Motor neuron (in vitro differentiated cells): ENCODE results near the gene XCL2. TPM values are rescaled to one million over a fixed set of nuclear protein-coding genes. Genes with fewer than 3 reads are reported as not detected.
A peak's percentile ranks its signal among the peaks of the same experiment; 100 is the strongest.

Experiments used
- ATAC-seq, 8 experiments: fragments of 200-7000 bp; cut with Tn5 transposase; replicated peaks in 6 of 8; 2 replicates each; pipeline ENCODE4 v1.8.0; 2021; ENCODE audit warnings: mild to moderate bottlenecking in 8 of 8, moderate library complexity in 8 of 8
- H3K27ac ChIP-seq, 2 donors: fragments of 250-450 bp; sonication (Bioruptor Pico); 2 replicates each; pipeline ENCODE4 v1.9.0; 2021; ENCODE audit warnings: antibody characterized with exemption in 2 of 2, mild to moderate bottlenecking in 2 of 2, moderate library complexity in 1 of 2
- H3K4me1 ChIP-seq, 2 donors: fragments of 250-450 bp; sonication (Bioruptor Pico); replicated peaks in 1 of 2; 2 replicates each; pipeline ENCODE4 v1.6.1; 2021; ENCODE audit warnings: antibody characterized with exemption in 2 of 2, mild to moderate bottlenecking in 2 of 2, moderate library complexity in 1 of 2
- H3K4me3 ChIP-seq, 5 donors: fragments of 250-450 bp; sonication (Bioruptor Pico); 2 replicates each; pipeline ENCODE4 v1.9.0; 2021; ENCODE audit warnings: antibody characterized with exemption in 5 of 5, mild to moderate bottlenecking in 5 of 5, moderate library complexity in 4 of 5
- WGBS, 10 experiments: fragments of 450-650 bp; shearing (Covaris generic); methylation state at CpG; one replicate each; pipeline ENCODE4 v1.0.0; 2022; 5-methylcytosine and 5-hydroxymethylcytosine counted together
- in situ Hi-C, 9 experiments: fragments of 400-800 bp; cut with MboI; loops; one replicate each; pipeline ENCODE4 v1.15.0; 2021; ENCODE audit warnings: low sequenced_read_pairs in 9 of 9, low pct_unique_long_range_greater_than_20kb in 2 of 9; ENCODE audit not compliant: unreplicated experiment in 9 of 9
- total RNA-seq, 8 experiments: library from RNA; unstranded; fragments of 300-600 nt; gene quantifications; 2 replicates each; pipeline versions ENCODE4 v1.2.3 to v1.2.4, GENCODE V29; 2022

Gene XCL2
- total RNA-seq, 8 experiments from 2014 or later, result not detected

- 9 to 93% (median 80%) methylated on average over 1 of the region's 1 CpG; no CpG with 5 or more reads in 1 of the 10 experiments for WGBS, 10 experiments
- ATAC-seq, result no peak
- in situ Hi-C loops, result no loop called here
- Histone ChIP-seq H3K4me3 (no peak overlapping the region), H3K27ac (no peak overlapping the region), H3K4me1 (no peaks in the 10 kb centered on the region)
Measured at GRCh38 chr1:168529518-168529917, 14.3 kb downstream of the XCL2 start.

- in situ Hi-C loops, result no loop called here
- ATAC-seq, result no peak
- 22 to 92% (median 75%) methylated on average over 1 of the region's 1 CpG; no CpG with 5 or more reads in 3 of the 10 experiments for WGBS, 10 experiments
- Histone ChIP-seq H3K27ac (no peak overlapping the region), H3K4me1 (peaks cover 0 to 10% of the 10 kb centered on the region in 2 donors), H3K4me3 (no peak overlapping the region)
Measured at GRCh38 chr1:168521401-168522000, 22.3 kb downstream of the XCL2 start.

- in situ Hi-C loops, result no loop called here
- 7 to 88% (median 61%) methylated on average over 2 to 4 of the region's 4 CpGs; no CpG with 5 or more reads in 1 of the 10 experiments for WGBS, 10 experiments
- no peak for ATAC-seq
- H3K27ac ChIP-seq, result no peak overlapping the region
- H3K4me1 ChIP-seq, result peaks cover 0 to 10% of the 10 kb centered on the region in 2 donors
- no peak overlapping the region for H3K4me3 ChIP-seq
Measured at GRCh38 chr1:168520832-168521231, 23.0 kb downstream of the XCL2 start.

GRCh38 chr1:168520052-168520751 lies 23.6 kb downstream of the XCL2 start:
- no peak overlapping the region for H3K4me3 ChIP-seq
- no peak overlapping the region for H3K27ac ChIP-seq
- in situ Hi-C loops, result no loop called here
- 19 to 80% (median 38%) methylated on average over 1 to 6 of the region's 6 CpGs for WGBS, 10 experiments
- peak in 3 of 8 experiments; percentile 66 to 82 (median 76) for ATAC-seq
- peaks cover 0 to 10% of the 10 kb centered on the region in 2 donors for H3K4me1 ChIP-seq

GRCh38 chr1:168518813-168519212 lies 25.0 kb downstream of the XCL2 start:
- WGBS, 10 experiments, result 0 to 100% (median 67%) methylated on average over 1 of the region's 1 CpG; no CpG with 5 or more reads in 1 of the 10 experiments
- in situ Hi-C loops, result no loop called here
- ATAC-seq, result peak in 2 of 8 experiments; percentile 64 to 80

GRCh38 chr1:168518201-168518689 lies 25.6 kb downstream of the XCL2 start:
- in situ Hi-C loops, result no loop called here
- WGBS, 10 experiments, result 29 to 100% (median 84%) methylated on average over 1 to 4 of the region's 4 CpGs
- ATAC-seq, result no peak
- peaks cover 0 to 10% of the 10 kb centered on the region in 2 donors for H3K4me1 ChIP-seq
- H3K4me3 ChIP-seq, result no peak overlapping the region
- H3K27ac ChIP-seq, result no peak overlapping the region

More at GRCh38 chr1:168518813-168519212, 25.0 kb downstream of the XCL2 start:
- H3K4me1 ChIP-seq, result peaks cover 0 to 10% of the 10 kb centered on the region in 2 donors
- no peak overlapping the region for H3K4me3 ChIP-seq
- no peak overlapping the region for H3K27ac ChIP-seq

- Histone ChIP-seq H3K27ac (no peak overlapping the region), H3K4me3 (no peak overlapping the region), H3K4me1 (no peaks in the 10 kb centered on the region)
- in situ Hi-C loops, result no loop called here
- WGBS, 10 experiments, result 93 to 100% (median 98%) methylated on average over 1 to 2 of the region's 2 CpGs
- no peak for ATAC-seq
Measured at GRCh38 chr1:168514455-168514854, 29.3 kb downstream of the XCL2 start.

- 25 to 100% (median 83%) methylated on average over 1 to 9 of the region's 9 CpGs; no CpG with 5 or more reads in 1 of the 10 experiments for WGBS, 10 experiments
- Histone ChIP-seq H3K27ac (no peak overlapping the region), H3K4me3 (no peak overlapping the region), H3K4me1 (no peaks in the 10 kb centered on the region)
- ATAC-seq, result no peak
- in situ Hi-C loops, result no loop called here
Measured at GRCh38 chr1:168513656-168514404, 30.0 kb downstream of the XCL2 start.

GRCh38 chr1:168512864-168513595 lies 30.8 kb downstream of the XCL2 start:
- ATAC-seq, result no peak
- H3K27ac ChIP-seq, result no peak overlapping the region
- no peaks in the 10 kb centered on the region for H3K4me1 ChIP-seq
- 30 to 100% (median 85%) methylated on average over 1 to 13 of the region's 13 CpGs for WGBS, 10 experiments
- H3K4me3 ChIP-seq, result no peak overlapping the region
- in situ Hi-C loops, result no loop called here

- Histone ChIP-seq H3K4me1 (no peaks in the 10 kb centered on the region), H3K27ac (no peak overlapping the region), H3K4me3 (no peak overlapping the region)
- in situ Hi-C loops, result no loop called here
- 64 to 86% (median 76%) methylated on average over 2 to 13 of the region's 13 CpGs for WGBS, 10 experiments
- no peak for ATAC-seq
Measured at GRCh38 chr1:168509875-168510791, 33.7 kb downstream of the XCL2 start.

GRCh38 chr1:168509210-168509609 lies 34.6 kb downstream of the XCL2 start:
- WGBS, 10 experiments, result 83 to 100% (median 100%) methylated on average over 1 of the region's 1 CpG; no CpG with 5 or more reads in 3 of the 10 experiments
- no peak for ATAC-seq
- H3K4me1 ChIP-seq, result no peaks in the 10 kb centered on the region
- no peak overlapping the region for H3K27ac ChIP-seq
- H3K4me3 ChIP-seq, result no peak overlapping the region
- in situ Hi-C loops, result no loop called here

- WGBS, 10 experiments, result 29 to 100% (median 89%) methylated on average over 1 to 4 of the region's 4 CpGs; no CpG with 5 or more reads in 3 of the 10 experiments
- Histone ChIP-seq H3K4me1 (no peaks in the 10 kb centered on the region), H3K27ac (no peak overlapping the region), H3K4me3 (no peak overlapping the region)
- no peak for ATAC-seq
- in situ Hi-C loops, result no loop called here
Measured at GRCh38 chr1:168507828-168508227, 36.0 kb downstream of the XCL2 start.
